HepG2 (cell line): ENCODE measurements around the gene A3GALT2. TPM values are rescaled to one million over a fixed set of nuclear protein-coding genes. Genes with fewer than 3 reads are reported as not detected.

Source experiments
- ATAC-seq: fragments of 200-7000 bp; cut with Tn5 transposase; 3 replicates; pipeline ENCODE4 v1.9.1; 2020; ENCODE audit warnings: mild to moderate bottlenecking, moderate library complexity
- BruUV-seq: library from RNA; stranded (reverse); fragments of 400-500 nt; replicated peaks from 2 replicates; lab custom pipeline; 2021; lab: Mats Ljungman, UMichigan
- CTCF ChIA-PET: fragments of 300-600 bp; formaldehyde crosslinking; extraction: SDS; loops from one replicate; lab custom pipeline; 2021; ENCODE audit warnings: low total read pairs, inconsistent platforms, low intra/inter-chr PET ratio; lab: Yijun Ruan, JAX
- POLR2A ChIA-PET: fragments of 350-600 bp; sonication (Branson Sonifier 250); formaldehyde crosslinking; loops from one replicate; lab custom pipeline; 2020; ENCODE audit warnings: antibody characterized with exemption, inconsistent platforms; lab: Yijun Ruan, JAX
- DNase-seq: peaks from one replicate; pipeline ENCODE4 v3.0.0-alpha.2; 2015; ENCODE audit warnings: low spot score
- FAIRE-seq: peaks from 3 replicates; lab custom pipeline; 2011; peaks lifted over from hg19 to GRCh38; lab: Jason Lieb, UNC
- H2AFZ ChIP-seq: one replicate; pipeline ENCODE4 v1.6.1; 2011; ENCODE audit warnings: low read length, inconsistent platforms
- H3K27ac ChIP-seq: fragments of 300-600 bp; 3 replicates; pipeline ENCODE4 v1.8.0; 2011; ENCODE audit warnings: mixed run types, mild to moderate bottlenecking, mixed read lengths, low read length, inconsistent platforms; ENCODE audit not compliant: insufficient read depth; ENCODE audit errors: extremely low read length
- H3K27me3 ChIP-seq, 2 experiments: fragments of 200-600 bp in 1 of 2; 2 replicates in 1 of 2; 3 replicates in 1 of 2; pipeline versions ENCODE4 v1.6.0 to v1.8.0; 2011; ENCODE audit warnings: low read length in 2 of 2, mild to moderate bottlenecking in 2 of 2, moderate library complexity in 2 of 2, inconsistent platforms in 1 of 2; ENCODE audit not compliant: insufficient read depth in 2 of 2, control insufficient read depth in 1 of 2
- H3K36me3 ChIP-seq, 2 experiments: fragments of 200-600 bp in 1 of 2; replicated peaks in 1 of 2; 2 replicates in 1 of 2; 3 replicates in 1 of 2; pipeline versions ENCODE4 v1.5.1 to v1.8.0; 2011; ENCODE audit warnings: low read length in 2 of 2, inconsistent platforms in 1 of 2; ENCODE audit not compliant: insufficient read depth in 2 of 2, control insufficient read depth in 1 of 2
- H3K4me1 ChIP-seq: 2 replicates; pipeline ENCODE4 v1.5.1; 2012; ENCODE audit warnings: low read length, inconsistent platforms; ENCODE audit not compliant: insufficient read depth
- H3K4me2 ChIP-seq: 2 replicates; pipeline ENCODE4 v1.6.0; 2011; ENCODE audit warnings: low read depth, low read length, inconsistent platforms
- H3K4me3 ChIP-seq, 3 experiments: fragments of 200-600 bp in 1 of 3; sonication (generic), shearing (Covaris generic) in 1 of 3; replicated peaks in 1 of 3; 2 replicates each; pipeline ENCODE4 v1.5.1; 2011 to 2016; ENCODE audit warnings: low read length in 3 of 3, inconsistent platforms in 2 of 3, low read depth in 2 of 3, mild to moderate bottlenecking in 2 of 3, control low read depth in 1 of 3, mixed read lengths in 1 of 3; ENCODE audit not compliant: insufficient read depth in 1 of 3
- H3K79me2 ChIP-seq: one replicate; pipeline ENCODE4 v1.6.1; 2011; ENCODE audit warnings: low read length, inconsistent platforms; ENCODE audit not compliant: insufficient read depth
- H3K9ac ChIP-seq: 2 replicates; pipeline ENCODE4 v1.6.0; 2011; ENCODE audit warnings: mild to moderate bottlenecking, low read depth, low read length, inconsistent platforms; ENCODE audit not compliant: insufficient read depth
- H3K9me3 ChIP-seq: 2 replicates; pipeline ENCODE4 v1.5.1; 2012; ENCODE audit warnings: mild to moderate bottlenecking, low read length
- H4K20me1 ChIP-seq: 2 replicates; pipeline ENCODE4 v1.6.0; 2011; ENCODE audit warnings: inconsistent platforms, mild to moderate bottlenecking, low read length, moderate library complexity; ENCODE audit not compliant: insufficient read depth
- ARID2 ChIP-seq: sonication (generic); formaldehyde crosslinking; IDR thresholded peaks from 2 replicates; pipeline ENCODE4 v1.8.1; 2022; ENCODE audit warnings: mild to moderate bottlenecking, missing genetic modification reagents, borderline replicate concordance
- HNF4A ChIP-seq: sonication (generic); formaldehyde crosslinking; IDR thresholded peaks from 2 replicates; pipeline ENCODE4 v1.4.0; 2020; ENCODE audit warnings: missing genetic modification reagents
- SCMH1 ChIP-seq: sonication (generic); formaldehyde crosslinking; IDR thresholded peaks from 2 replicates; pipeline ENCODE4 v1.9.0; 2021; ENCODE audit warnings: missing genetic modification reagents, mild to moderate bottlenecking, borderline replicate concordance
- XBP1 ChIP-seq: sonication (generic); formaldehyde crosslinking; IDR thresholded peaks from 2 replicates; pipeline ENCODE4 v1.5.0; 2020; ENCODE audit warnings: missing genetic modification reagents
- ZNF30 ChIP-seq: sonication (generic); formaldehyde crosslinking; IDR thresholded peaks from 2 replicates; pipeline ENCODE4 v1.5.0; 2020; ENCODE audit warnings: mild to moderate bottlenecking, missing genetic modification reagents
- WGBS: methylation state at CpG from one replicate; pipeline ENCODE4 v1.1.6; 2017; ENCODE audit warnings: low lambda C conversion rate; 5-methylcytosine and 5-hydroxymethylcytosine counted together
- in situ Hi-C: cut with HindIII; loops from 2 replicates; pipeline ENCODE4 v1.10.0; 2017; ENCODE audit warnings: low pct_unique_long_range_greater_than_20kb; ENCODE audit not compliant: extremely low pct_ligation_motif_present
- intact Hi-C: fragments of 100-400 bp; cut with micrococcal nuclease; formaldehyde crosslinking; loops from one replicate; pipeline ENCODE4 v1.10.0; 2022; ENCODE audit not compliant: unreplicated experiment
- polyA plus RNA-seq, 8 experiments: library from polyadenylated mRNA; depleted of rRNA in 3 of 8; stranded (reverse) in 7 of 8; unstranded in 1 of 8; fragments of >200 nt; fragmentation: Illumina TruSeq in 4 of 8; extraction: Trizol in 4 of 8; gene quantifications; 2 replicates each; pipeline versions ENCODE4 v1.2.1 to v1.2.3, GENCODE V29; 2011 to 2016; ENCODE audit warnings: low read depth in 4 of 8, missing spikeins in 1 of 8, mixed read lengths in 1 of 8; ENCODE audit not compliant: insufficient read depth in 1 of 8
- total RNA-seq, 5 experiments: library from RNA; depleted of rRNA; stranded (reverse); fragments of >200 nt; fragmentation: Illumina TruSeq; extraction: Trizol; gene quantifications; 2 replicates each; pipeline ENCODE4 v1.2.3, GENCODE V29; 2016; ENCODE audit warnings: low read depth in 1 of 5
- TF ChIP-seq, protein P1 (sequence below): sonication (generic); formaldehyde crosslinking; IDR thresholded peaks from 2 replicates; pipeline ENCODE4 v1.5.1; 2020; ENCODE audit warnings: missing genetic modification reagents, mild to moderate bottlenecking, borderline replicate concordance
- TF ChIP-seq, protein P2 (sequence below): sonication (generic); formaldehyde crosslinking; IDR thresholded peaks from 2 replicates; pipeline ENCODE4 v1.4.0; 2020; ENCODE audit warnings: missing genetic modification reagents, mild to moderate bottlenecking, borderline replicate concordance
- TF ChIP-seq, protein P3 (sequence below): sonication (generic); formaldehyde crosslinking; IDR thresholded peaks from 2 replicates; pipeline ENCODE4 v1.8.0; 2022; ENCODE audit warnings: missing genetic modification reagents, mild to moderate bottlenecking, moderate library complexity, borderline replicate concordance
- TF ChIP-seq, protein P4 (sequence below): sonication (generic); formaldehyde crosslinking; IDR thresholded peaks from 2 replicates; pipeline ENCODE4 v1.9.0; 2021; ENCODE audit warnings: missing genetic modification reagents, borderline replicate concordance
- TF ChIP-seq, protein P5 (sequence below): sonication (generic); formaldehyde crosslinking; IDR thresholded peaks from 2 replicates; pipeline ENCODE4 v1.4.0; 2020; ENCODE audit warnings: missing genetic modification reagents
- TF ChIP-seq, protein P6 (sequence below): sonication (generic); formaldehyde crosslinking; IDR thresholded peaks from 2 replicates; pipeline ENCODE4 v1.9.0; 2022; ENCODE audit warnings: low read depth, missing genetic modification reagents
- TF ChIP-seq, protein P7 (sequence below): sonication (generic); formaldehyde crosslinking; IDR thresholded peaks from 2 replicates; pipeline ENCODE4 v1.4.0; 2020; ENCODE audit warnings: missing genetic modification reagents

The A3GALT2 gene
- total and polyA plus RNA-seq, 2 of the 13 experiments (the other 11 are each of a cell fraction or from before 2014, with no cell fraction given), result not detected

DNA sequence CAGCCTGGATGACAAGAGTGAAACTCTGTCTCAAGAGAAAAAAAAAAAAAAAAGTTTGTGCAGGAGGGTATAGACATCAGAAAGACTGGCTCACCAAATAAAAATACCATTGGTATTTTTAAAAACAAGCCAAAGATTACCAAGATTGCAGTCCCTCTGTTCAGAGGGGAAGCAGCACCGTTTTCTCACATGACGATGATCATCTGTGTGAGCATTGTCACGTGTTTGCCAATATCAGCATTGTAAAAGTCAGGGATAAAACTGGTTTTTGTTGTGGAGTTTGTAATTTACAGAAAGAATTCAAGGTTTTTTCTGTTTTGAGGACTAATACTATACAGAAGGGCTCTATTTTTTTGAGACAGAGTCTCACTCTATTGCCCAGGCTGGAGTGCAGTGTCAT, 38.1 kb downstream of the A3GALT2 start:
- WGBS, result 88% methylated on average over 3 of the region's 3 CpGs
- intact Hi-C loops, result no loop called here
- H3K27ac ChIP-seq, result no peak overlapping the region
- H3K79me2 ChIP-seq, result no peaks in the 10 kb centered on the region
- no peak overlapping the region for H3K9ac ChIP-seq
- no peaks in the 10 kb centered on the region for H3K27me3 ChIP-seq
- BruUV-seq, result no TSS peak
- peaks cover 10 to 43% of the 10 kb centered on the region in 2 experiments; a peak in 4 of 5 replicates for H3K36me3 ChIP-seq
- H4K20me1 ChIP-seq, result no peaks in the 10 kb centered on the region
- H3K4me1 ChIP-seq, result no peaks in the 10 kb centered on the region; the same call in 1 of the 2 replicates
- FAIRE-seq, result no peak
- H3K9me3 ChIP-seq, result no peaks in the 10 kb centered on the region
- in situ Hi-C loops, result no loop called here
- no peak overlapping the region for H3K4me2 ChIP-seq
- no peak overlapping the region for H2AFZ ChIP-seq
- no peak for ATAC-seq
- no peak for DNase-seq
- POLR2A ChIA-PET, result no interaction called here
- CTCF ChIA-PET, result no interaction called here
- no peak overlapping the region for H3K4me3 ChIP-seq
- TF ChIP-seq, protein P1, sequence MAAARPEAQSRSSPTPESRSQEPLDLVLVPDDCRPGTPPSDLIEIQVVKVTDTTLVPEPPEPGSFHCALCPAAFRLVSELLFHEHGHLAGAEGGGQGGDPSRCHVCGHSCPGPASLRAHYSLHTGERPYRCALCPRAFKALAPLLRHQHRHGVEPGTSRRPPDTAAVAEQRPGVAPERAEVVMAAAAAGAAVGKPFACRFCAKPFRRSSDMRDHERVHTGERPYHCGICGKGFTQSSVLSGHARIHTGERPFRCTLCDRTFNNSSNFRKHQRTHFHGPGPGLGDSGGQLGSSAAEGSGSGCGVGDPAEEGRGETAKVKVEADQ (CRISPR knock-in tag), result no peak
- TF ChIP-seq, protein P2, sequence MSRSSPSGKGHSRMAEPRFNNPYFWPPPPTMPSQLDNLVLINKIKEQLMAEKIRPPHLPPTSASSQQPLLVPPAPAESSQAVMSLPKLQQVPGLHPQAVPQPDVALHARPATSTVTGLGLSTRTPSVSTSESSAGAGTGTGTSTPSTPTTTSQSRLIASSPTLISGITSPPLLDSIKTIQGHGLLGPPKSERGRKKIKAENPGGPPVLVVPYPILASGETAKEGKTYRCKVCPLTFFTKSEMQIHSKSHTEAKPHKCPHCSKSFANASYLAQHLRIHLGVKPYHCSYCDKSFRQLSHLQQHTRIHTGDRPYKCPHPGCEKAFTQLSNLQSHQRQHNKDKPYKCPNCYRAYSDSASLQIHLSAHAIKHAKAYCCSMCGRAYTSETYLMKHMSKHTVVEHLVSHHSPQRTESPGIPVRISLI (CRISPR knock-in tag), result no peak
- no peak for TF ChIP-seq ZNF30 (CRISPR knock-in tag)
- no peak for TF ChIP-seq XBP1 (CRISPR knock-in tag)
- TF ChIP-seq, protein P3, sequence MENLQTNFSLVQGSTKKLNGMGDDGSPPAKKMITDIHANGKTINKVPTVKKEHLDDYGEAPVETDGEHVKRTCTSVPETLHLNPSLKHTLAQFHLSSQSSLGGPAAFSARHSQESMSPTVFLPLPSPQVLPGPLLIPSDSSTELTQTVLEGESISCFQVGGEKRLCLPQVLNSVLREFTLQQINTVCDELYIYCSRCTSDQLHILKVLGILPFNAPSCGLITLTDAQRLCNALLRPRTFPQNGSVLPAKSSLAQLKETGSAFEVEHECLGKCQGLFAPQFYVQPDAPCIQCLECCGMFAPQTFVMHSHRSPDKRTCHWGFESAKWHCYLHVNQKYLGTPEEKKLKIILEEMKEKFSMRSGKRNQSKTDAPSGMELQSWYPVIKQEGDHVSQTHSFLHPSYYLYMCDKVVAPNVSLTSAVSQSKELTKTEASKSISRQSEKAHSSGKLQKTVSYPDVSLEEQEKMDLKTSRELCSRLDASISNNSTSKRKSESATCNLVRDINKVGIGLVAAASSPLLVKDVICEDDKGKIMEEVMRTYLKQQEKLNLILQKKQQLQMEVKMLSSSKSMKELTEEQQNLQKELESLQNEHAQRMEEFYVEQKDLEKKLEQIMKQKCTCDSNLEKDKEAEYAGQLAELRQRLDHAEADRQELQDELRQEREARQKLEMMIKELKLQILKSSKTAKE (CRISPR knock-in tag), result no peak
- TF ChIP-seq ARID2 (CRISPR knock-in tag), result no peak
- TF ChIP-seq, protein P4, sequence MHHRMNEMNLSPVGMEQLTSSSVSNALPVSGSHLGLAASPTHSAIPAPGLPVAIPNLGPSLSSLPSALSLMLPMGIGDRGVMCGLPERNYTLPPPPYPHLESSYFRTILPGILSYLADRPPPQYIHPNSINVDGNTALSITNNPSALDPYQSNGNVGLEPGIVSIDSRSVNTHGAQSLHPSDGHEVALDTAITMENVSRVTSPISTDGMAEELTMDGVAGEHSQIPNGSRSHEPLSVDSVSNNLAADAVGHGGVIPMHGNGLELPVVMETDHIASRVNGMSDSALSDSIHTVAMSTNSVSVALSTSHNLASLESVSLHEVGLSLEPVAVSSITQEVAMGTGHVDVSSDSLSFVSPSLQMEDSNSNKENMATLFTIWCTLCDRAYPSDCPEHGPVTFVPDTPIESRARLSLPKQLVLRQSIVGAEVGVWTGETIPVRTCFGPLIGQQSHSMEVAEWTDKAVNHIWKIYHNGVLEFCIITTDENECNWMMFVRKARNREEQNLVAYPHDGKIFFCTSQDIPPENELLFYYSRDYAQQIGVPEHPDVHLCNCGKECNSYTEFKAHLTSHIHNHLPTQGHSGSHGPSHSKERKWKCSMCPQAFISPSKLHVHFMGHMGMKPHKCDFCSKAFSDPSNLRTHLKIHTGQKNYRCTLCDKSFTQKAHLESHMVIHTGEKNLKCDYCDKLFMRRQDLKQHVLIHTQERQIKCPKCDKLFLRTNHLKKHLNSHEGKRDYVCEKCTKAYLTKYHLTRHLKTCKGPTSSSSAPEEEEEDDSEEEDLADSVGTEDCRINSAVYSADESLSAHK (CRISPR knock-in tag), result no peak
- TF ChIP-seq, protein P5, sequence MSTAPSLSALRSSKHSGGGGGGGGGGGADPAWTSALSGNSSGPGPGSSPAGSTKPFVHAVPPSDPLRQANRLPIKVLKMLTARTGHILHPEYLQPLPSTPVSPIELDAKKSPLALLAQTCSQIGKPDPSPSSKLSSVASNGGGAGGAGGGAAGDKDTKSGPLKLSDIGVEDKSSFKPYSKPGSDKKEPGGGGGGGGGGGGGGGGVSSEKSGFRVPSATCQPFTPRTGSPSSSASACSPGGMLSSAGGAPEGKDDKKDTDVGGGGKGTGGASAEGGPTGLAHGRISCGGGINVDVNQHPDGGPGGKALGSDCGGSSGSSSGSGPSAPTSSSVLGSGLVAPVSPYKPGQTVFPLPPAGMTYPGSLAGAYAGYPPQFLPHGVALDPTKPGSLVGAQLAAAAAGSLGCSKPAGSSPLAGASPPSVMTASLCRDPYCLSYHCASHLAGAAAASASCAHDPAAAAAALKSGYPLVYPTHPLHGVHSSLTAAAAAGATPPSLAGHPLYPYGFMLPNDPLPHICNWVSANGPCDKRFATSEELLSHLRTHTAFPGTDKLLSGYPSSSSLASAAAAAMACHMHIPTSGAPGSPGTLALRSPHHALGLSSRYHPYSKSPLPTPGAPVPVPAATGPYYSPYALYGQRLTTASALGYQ, result no peak
- TF ChIP-seq, protein P6, sequence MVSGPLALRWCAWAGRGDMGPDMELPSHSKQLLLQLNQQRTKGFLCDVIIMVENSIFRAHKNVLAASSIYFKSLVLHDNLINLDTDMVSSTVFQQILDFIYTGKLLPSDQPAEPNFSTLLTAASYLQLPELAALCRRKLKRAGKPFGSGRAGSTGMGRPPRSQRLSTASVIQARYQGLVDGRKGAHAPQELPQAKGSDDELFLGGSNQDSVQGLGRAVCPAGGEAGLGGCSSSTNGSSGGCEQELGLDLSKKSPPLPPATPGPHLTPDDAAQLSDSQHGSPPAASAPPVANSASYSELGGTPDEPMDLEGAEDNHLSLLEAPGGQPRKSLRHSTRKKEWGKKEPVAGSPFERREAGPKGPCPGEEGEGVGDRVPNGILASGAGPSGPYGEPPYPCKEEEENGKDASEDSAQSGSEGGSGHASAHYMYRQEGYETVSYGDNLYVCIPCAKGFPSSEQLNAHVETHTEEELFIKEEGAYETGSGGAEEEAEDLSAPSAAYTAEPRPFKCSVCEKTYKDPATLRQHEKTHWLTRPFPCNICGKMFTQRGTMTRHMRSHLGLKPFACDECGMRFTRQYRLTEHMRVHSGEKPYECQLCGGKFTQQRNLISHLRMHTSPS (CRISPR knock-in tag), result no peak
- TF ChIP-seq HNF4A (CRISPR knock-in tag), result no peak
- no peak for TF ChIP-seq SCMH1 (CRISPR knock-in tag)
- TF ChIP-seq, protein P7, sequence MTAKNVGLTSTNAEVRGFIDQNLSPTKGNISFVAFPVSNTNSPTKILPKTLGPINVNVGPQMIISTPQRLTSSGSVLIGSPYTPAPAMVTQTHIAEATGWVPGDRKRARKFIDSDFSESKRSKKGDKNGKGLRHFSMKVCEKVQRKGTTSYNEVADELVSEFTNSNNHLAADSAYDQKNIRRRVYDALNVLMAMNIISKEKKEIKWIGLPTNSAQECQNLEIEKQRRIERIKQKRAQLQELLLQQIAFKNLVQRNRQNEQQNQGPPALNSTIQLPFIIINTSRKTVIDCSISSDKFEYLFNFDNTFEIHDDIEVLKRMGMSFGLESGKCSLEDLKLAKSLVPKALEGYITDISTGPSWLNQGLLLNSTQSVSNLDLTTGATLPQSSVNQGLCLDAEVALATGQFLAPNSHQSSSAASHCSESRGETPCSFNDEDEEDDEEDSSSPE (CRISPR knock-in tag), result no peak
